Spleen (tissue), 11 donors: ENCODE measurements around the gene IL7R. TPM values are rescaled to one million over a fixed set of nuclear protein-coding genes. Genes with fewer than 3 reads are reported as not detected.

Experiments used
- DNase-seq: peaks from one replicate; pipeline ENCODE4 v3.0.0-alpha.2; 2020
- H3K27ac ChIP-seq, 8 donors: fragments of 200-600 bp; sonication (generic) in 7 of 8; 1 replicate in 4 of 8; 2 replicates in 4 of 8; pipeline versions ENCODE4 v1.5.0 to v1.8.0; 2016 to 2021; ENCODE audit warnings: inconsistent platforms in 4 of 8, mild to moderate bottlenecking in 4 of 8, moderate library complexity in 1 of 8
- H3K27me3 ChIP-seq, 7 donors: fragments of 200-600 bp; sonication (generic) in 6 of 7; replicated peaks in 1 of 7; 1 replicate in 4 of 7; 2 replicates in 3 of 7; pipeline versions ENCODE4 v1.5.0 to v1.8.0; 2016 to 2021; ENCODE audit warnings: inconsistent platforms in 3 of 7, mild to moderate bottlenecking in 1 of 7
- H3K36me3 ChIP-seq, 6 donors: fragments of 200-600 bp; sonication (generic) in 5 of 6; 1 replicate in 4 of 6; 2 replicates in 2 of 6; pipeline versions ENCODE4 v1.5.0 to v1.8.0; 2016 to 2021; ENCODE audit warnings: inconsistent platforms in 2 of 6
- H3K4me1 ChIP-seq, 6 donors: fragments of 200-600 bp; sonication (generic) in 5 of 6; 1 replicate in 3 of 6; 2 replicates in 3 of 6; pipeline versions ENCODE4 v1.5.0 to v1.8.0; 2016 to 2021; ENCODE audit warnings: inconsistent platforms in 3 of 6
- H3K4me3 ChIP-seq, 8 donors: fragments of 200-600 bp; sonication (generic) in 7 of 8; 1 replicate in 4 of 8; 2 replicates in 4 of 8; pipeline versions ENCODE4 v1.5.0 to v1.8.0; 2016 to 2021; ENCODE audit warnings: inconsistent platforms in 4 of 8, mild to moderate bottlenecking in 4 of 8, moderate library complexity in 2 of 8
- H3K9me3 ChIP-seq, 8 donors: fragments of 200-600 bp; sonication (generic) in 7 of 8; 1 replicate in 4 of 8; 2 replicates in 4 of 8; pipeline versions ENCODE4 v1.5.0 to v1.8.0; 2016 to 2021; ENCODE audit warnings: inconsistent platforms in 4 of 8
- CTCF ChIP-seq, 11 experiments: fragments of 200-600 bp in 7 of 11; fragments of 450-650 bp in 4 of 11; sonication (generic) in 4 of 11; IDR thresholded peaks in 8 of 11; conservative IDR thresholded peaks in 3 of 11; 1 replicate in 7 of 11; 2 replicates in 4 of 11; pipeline versions ENCODE4 v1.4.0 to v1.8.0; 2016 to 2021; ENCODE audit warnings: antibody characterized with exemption in 11 of 11, inconsistent platforms in 4 of 11, mild to moderate bottlenecking in 1 of 11
- POLR2A ChIP-seq, 3 donors: fragments of 450-650 bp; IDR thresholded peaks; one replicate each; pipeline ENCODE4 v1.5.1; 2017; ENCODE audit warnings: antibody characterized with exemption in 3 of 3, mild to moderate bottlenecking in 1 of 3
- POLR2AphosphoS5 ChIP-seq, 3 donors: sonication (generic); formaldehyde crosslinking; IDR thresholded peaks; one replicate each; pipeline ENCODE4 v1.5.1; 2017; ENCODE audit warnings: antibody characterized with exemption in 3 of 3
- WGBS, 5 donors: extraction: QIAGEN DNeasy Blood & Tissue Kit in 3 of 5; methylation state at CpG; one replicate each; pipeline versions ENCODE4 v1.1.5 to v1.1.7; 2013 to 2018; 5-methylcytosine and 5-hydroxymethylcytosine counted together
- intact Hi-C: fragments of 100-400 bp; cut with DNase I; formaldehyde crosslinking; loops from one replicate; pipeline ENCODE4 v1.15.0; 2023; ENCODE audit warnings: low total_unique reads
- polyA plus RNA-seq, 3 donors: library from polyadenylated mRNA; stranded (reverse); fragments of 200-250 nt; gene quantifications; one replicate each; pipeline ENCODE4 v1.2.1, GENCODE V29; 2013
- total RNA-seq, 7 donors: library from RNA; depleted of rRNA in 3 of 7; stranded (reverse); fragments of >200 nt in 3 of 7; fragmentation: NEBNext Ultra II Directional in 4 of 7; extraction: Animal tissue kit (Norgen Biotek cat#: 25700) in 4 of 7; gene quantifications; one replicate each; pipeline versions ENCODE4 v1.1.0 to v1.2.1, GENCODE V29; 2016 to 2021
- donor health status: healthy with polysubstance abuse.
- donor health status: DM: no; HTN: no; CAD: no; lungs with moderate emphysema.
- donor health status: DM: no; HTN: no; CAD: no.
- donor health status: Bipolar disorder and iron deficiency.
- donor health status: healthy.
- donor health status: DM: no; HTN: no; CAD: no.
- donor health status: DM: yes; HTN: yes; CAD: no.

Gene IL7R
- total and polyA plus RNA-seq, 10 donors = 13.5 to 280 (median 96.0) TPM

- WGBS, 5 donors = 46 to 69% (median 59%) methylated on average over 3 of the region's 3 CpGs
- H3K36me3 ChIP-seq = peaks cover 0 to 16% (median 0%) of the 10 kb centered on the region in 6 donors
- no peaks in the 10 kb centered on the region for H3K27me3 ChIP-seq
- no peak for DNase-seq
- intact Hi-C loops = no loop called here
- no peaks in the 10 kb centered on the region for H3K9me3 ChIP-seq
- TF ChIP-seq POLR2AphosphoS5 (IDR thresholded peaks at IDR 0.05) (no peak), POLR2A (IDR thresholded peaks at IDR 0.05) (no peak), CTCF (IDR thresholded peaks at IDR 0.05 in 8 of 11, conservative IDR thresholded peaks at IDR 0.05 in 3 of 11) (no peak)
- peaks cover 0 to 17% (median 5%) of the 10 kb centered on the region in 6 donors for H3K4me1 ChIP-seq
- H3K27ac ChIP-seq = peak overlapping the region in 7 of 8 donors; percentile 30 to 90 (median 67)
- H3K4me3 ChIP-seq = peak overlapping the region in 7 of 8 donors; percentile 7 to 66 (median 33)
Observed at GRCh38 chr5:35859101-35859661, 2.5 kb downstream of the IL7R start.

- no peak for TF ChIP-seq POLR2A (IDR thresholded peaks at IDR 0.05)
- TF ChIP-seq POLR2AphosphoS5 (IDR thresholded peaks at IDR 0.05) = no peak
- no peak for TF ChIP-seq CTCF (IDR thresholded peaks at IDR 0.05 in 8 of 11, conservative IDR thresholded peaks at IDR 0.05 in 3 of 11)
- Histone ChIP-seq H3K27me3 (no peaks in the 10 kb centered on the region), H3K36me3 (peaks cover 0 to 24% (median 0%) of the 10 kb centered on the region in 6 donors), H3K4me1 (peaks cover 0 to 16% (median 5%) of the 10 kb centered on the region in 6 donors), H3K27ac (peak overlapping the region in 4 of 8 donors; percentile 22 to 90 (median 78)), H3K4me3 (peak overlapping the region in 5 of 8 donors; percentile 10 to 66 (median 38)), H3K9me3 (peaks cover 0 to 4% (median 0%) of the 10 kb centered on the region in 8 donors)
- WGBS, 5 donors = 77 to 96% (median 94%) methylated on average over 1 of the region's 1 CpG
- no peak for DNase-seq
- intact Hi-C loops = no loop called here
Observed at GRCh38 chr5:35860686-35861085, 4.0 kb downstream of the IL7R start.

GRCh38 chr5:35861718-35862117 lies 5.0 kb downstream of the IL7R start:
- no peak for TF ChIP-seq POLR2A (IDR thresholded peaks at IDR 0.05)
- no peak for TF ChIP-seq CTCF (IDR thresholded peaks at IDR 0.05 in 8 of 11, conservative IDR thresholded peaks at IDR 0.05 in 3 of 11)
- TF ChIP-seq POLR2AphosphoS5 (IDR thresholded peaks at IDR 0.05) = no peak
- intact Hi-C loops = no loop called here
- Histone ChIP-seq H3K4me1 (peaks cover 0 to 7% (median under 1%) of the 10 kb centered on the region in 6 donors), H3K4me3 (peak overlapping the region in 4 of 8 donors; percentile 33 to 66 (median 40)), H3K36me3 (peaks cover 0 to 24% (median 0%) of the 10 kb centered on the region in 6 donors), H3K9me3 (peaks cover 0 to 4% (median 0%) of the 10 kb centered on the region in 8 donors), H3K27me3 (no peaks in the 10 kb centered on the region), H3K27ac (peak overlapping the region in 3 of 8 donors; percentile 23 to 90 (median 81))
- 89 to 100% (median 91%) methylated on average over 1 of the region's 1 CpG for WGBS, 5 donors
- DNase-seq = no peak

DNA sequence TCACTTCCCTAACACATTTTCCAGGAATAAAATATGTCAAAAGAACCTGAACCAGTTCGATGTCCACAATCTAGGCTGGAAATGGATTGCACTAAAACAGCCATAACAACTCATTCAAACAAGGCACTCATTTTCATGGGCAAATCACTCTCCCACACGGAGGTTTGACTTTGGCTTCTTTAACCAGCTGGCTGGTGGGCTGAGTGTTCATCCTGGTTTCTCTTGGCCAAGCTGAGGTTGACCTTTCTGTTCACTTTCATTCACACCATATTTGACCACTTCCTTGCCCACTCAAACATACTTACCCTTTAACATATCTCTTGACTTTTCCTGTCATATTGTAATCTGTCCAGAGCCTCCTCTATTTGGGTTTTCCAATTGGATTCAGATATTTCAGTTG lies 5.4 kb downstream of the IL7R start:
- Histone ChIP-seq H3K27me3 (no peaks in the 10 kb centered on the region), H3K27ac (peak overlapping the region in 3 of 8 donors; percentile 23 to 90 (median 81)), H3K4me3 (peak overlapping the region in 5 of 8 donors; percentile 3 to 66 (median 38)), H3K4me1 (peaks cover 0 to 2% (median 0%) of the 10 kb centered on the region in 6 donors), H3K36me3 (peaks cover 0 to 24% (median 0%) of the 10 kb centered on the region in 6 donors), H3K9me3 (peaks cover 0 to 4% (median 0%) of the 10 kb centered on the region in 8 donors)
- intact Hi-C loops = no loop called here
- no peak for DNase-seq
- TF ChIP-seq POLR2A (IDR thresholded peaks at IDR 0.05) (no peak), POLR2AphosphoS5 (IDR thresholded peaks at IDR 0.05) (no peak), CTCF (IDR thresholded peaks at IDR 0.05 in 8 of 11, conservative IDR thresholded peaks at IDR 0.05 in 3 of 11) (no peak)
- WGBS, 5 donors = 51 to 70% (median 56%) methylated on average over 2 of the region's 2 CpGs
